Measurements from ENCODE around the gene SCARB2. TPM values are rescaled to one million over a fixed set of nuclear protein-coding genes. Genes with fewer than 3 reads are reported as not detected.

The SCARB2 gene
- total RNA-seq, 1 donor from 2014 or later, result 172 TPM

DNA sequence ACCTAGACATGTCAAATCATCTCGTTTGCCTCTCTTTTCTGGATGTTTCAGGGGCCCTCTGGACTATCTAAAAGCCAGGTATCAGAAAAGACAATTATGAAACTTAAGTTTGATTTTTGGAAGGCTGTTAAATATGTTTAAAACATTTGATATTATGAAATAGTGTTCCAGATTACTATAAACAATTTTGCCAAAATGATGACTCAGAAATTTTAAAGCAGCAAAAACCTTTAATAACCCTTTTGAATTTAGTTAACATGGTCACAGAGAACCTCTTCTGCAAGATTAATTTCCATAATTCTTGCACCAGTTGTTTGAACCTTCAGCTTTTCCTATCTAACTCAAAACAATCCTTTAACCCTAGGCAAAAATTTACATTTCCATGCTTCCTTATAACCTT, 19.1 kb upstream of the SCARB2 start:
- TF ChIP-seq EZH2 (IDR thresholded peaks at IDR 0.05; ENCODE audit: insufficient read depth, low read length), result no peak
- TF ChIP-seq CTCF (IDR thresholded peaks at IDR 0.05; ENCODE audit: insufficient read depth, low read depth, low read length), result no peak
- Histone ChIP-seq H3K27ac (ENCODE audit: low read depth, low read length) (no peak overlapping the region), H3K27me3 (ENCODE audit: insufficient read depth, low read length) (no peaks in the 10 kb centered on the region), H4K20me1 (ENCODE audit: insufficient read depth, low read length) (no peaks in the 10 kb centered on the region), H3K9ac (ENCODE audit: low read length) (no peak overlapping the region), H3K36me3 (ENCODE audit: insufficient read depth, low read length) (no peaks in the 10 kb centered on the region), H3K4me2 (ENCODE audit: low read length) (no peak overlapping the region), H3K4me3 (ENCODE audit: insufficient read depth, low read depth, low read length) (no peak overlapping the region), H2AFZ (ENCODE audit: low read depth, low read length) (no peak overlapping the region), H3K4me1 (ENCODE audit: insufficient read depth, low read length) (no peaks in the 10 kb centered on the region), H3K9me3 (ENCODE audit: insufficient read depth, low read depth, low read length) (no peaks in the 10 kb centered on the region), H3K79me2 (ENCODE audit: insufficient read depth, low read length) (no peaks in the 10 kb centered on the region)
- Mint-ChIP-seq H3K9me3 (ENCODE audit: unreplicated experiment) (peaks cover 13% of the 10 kb centered on the region), H3K27me3 (ENCODE audit: low read depth, unreplicated experiment) (no peaks in the 10 kb centered on the region), H3K4me3 (ENCODE audit: unreplicated experiment) (peak overlapping the region; percentile 85), H3K36me3 (ENCODE audit: low read depth, unreplicated experiment) (peaks cover 9% of the 10 kb centered on the region), H3K4me1 (ENCODE audit: low read depth, unreplicated experiment) (no peaks in the 10 kb centered on the region), H3K27ac (ENCODE audit: unreplicated experiment) (no peak overlapping the region)
- DNase-seq (ENCODE audit: low read depth) (no peak), FAIRE-seq (no peak)

GRCh38 chr4:76226418-76226817, 12.8 kb upstream of the SCARB2 start:
- no peaks in the 10 kb centered on the region for H3K4me1 Mint-ChIP-seq (ENCODE audit: low read depth, unreplicated experiment)
- Histone ChIP-seq H3K9me3 (ENCODE audit: insufficient read depth, low read depth, low read length) (no peaks in the 10 kb centered on the region), H4K20me1 (ENCODE audit: insufficient read depth, low read length) (no peaks in the 10 kb centered on the region), H3K4me3 (ENCODE audit: insufficient read depth, low read depth, low read length) (no peak overlapping the region), H3K27ac (ENCODE audit: low read depth, low read length) (no peak overlapping the region), H3K4me1 (ENCODE audit: insufficient read depth, low read length) (no peaks in the 10 kb centered on the region), H3K4me2 (ENCODE audit: low read length) (no peak overlapping the region), H3K79me2 (ENCODE audit: insufficient read depth, low read length) (no peaks in the 10 kb centered on the region), H3K27me3 (ENCODE audit: insufficient read depth, low read length) (no peaks in the 10 kb centered on the region), H3K36me3 (ENCODE audit: insufficient read depth, low read length) (no peaks in the 10 kb centered on the region), H2AFZ (ENCODE audit: low read depth, low read length) (no peak overlapping the region), H3K9ac (ENCODE audit: low read length) (no peak overlapping the region)
- H3K9me3 Mint-ChIP-seq (ENCODE audit: unreplicated experiment), result peaks cover 11% of the 10 kb centered on the region
- no peak for DNase-seq (ENCODE audit: low read depth)
- no peak overlapping the region for H3K4me3 Mint-ChIP-seq (ENCODE audit: unreplicated experiment)
- TF ChIP-seq EZH2 (IDR thresholded peaks at IDR 0.05; ENCODE audit: insufficient read depth, low read length) (no peak), CTCF (IDR thresholded peaks at IDR 0.05; ENCODE audit: insufficient read depth, low read depth, low read length) (no peak)
- no peaks in the 10 kb centered on the region for H3K27me3 Mint-ChIP-seq (ENCODE audit: low read depth, unreplicated experiment)
- no peak for FAIRE-seq
- H3K27ac Mint-ChIP-seq (ENCODE audit: unreplicated experiment), result no peak overlapping the region
- H3K36me3 Mint-ChIP-seq (ENCODE audit: low read depth, unreplicated experiment), result peaks cover 14% of the 10 kb centered on the region

GRCh38 chr4:76224171-76224570, 10.5 kb upstream of the SCARB2 start:
- Histone ChIP-seq H3K4me3 (ENCODE audit: insufficient read depth, low read depth, low read length) (no peak overlapping the region), H3K4me1 (ENCODE audit: insufficient read depth, low read length) (no peaks in the 10 kb centered on the region), H3K36me3 (ENCODE audit: insufficient read depth, low read length) (no peaks in the 10 kb centered on the region), H3K79me2 (ENCODE audit: insufficient read depth, low read length) (no peaks in the 10 kb centered on the region), H3K27ac (ENCODE audit: low read depth, low read length) (no peak overlapping the region), H4K20me1 (ENCODE audit: insufficient read depth, low read length) (no peaks in the 10 kb centered on the region), H2AFZ (ENCODE audit: low read depth, low read length) (no peak overlapping the region), H3K27me3 (ENCODE audit: insufficient read depth, low read length) (no peaks in the 10 kb centered on the region), H3K9ac (ENCODE audit: low read length) (no peak overlapping the region), H3K4me2 (ENCODE audit: low read length) (no peak overlapping the region), H3K9me3 (ENCODE audit: insufficient read depth, low read depth, low read length) (no peaks in the 10 kb centered on the region)
- DNase-seq (ENCODE audit: low read depth) (no peak), FAIRE-seq (no peak)
- Mint-ChIP-seq H3K27ac (ENCODE audit: unreplicated experiment) (no peak overlapping the region), H3K36me3 (ENCODE audit: low read depth, unreplicated experiment) (peaks cover 8% of the 10 kb centered on the region), H3K4me3 (ENCODE audit: unreplicated experiment) (no peak overlapping the region), H3K4me1 (ENCODE audit: low read depth, unreplicated experiment) (no peaks in the 10 kb centered on the region), H3K9me3 (ENCODE audit: unreplicated experiment) (peaks cover 11% of the 10 kb centered on the region), H3K27me3 (ENCODE audit: low read depth, unreplicated experiment) (no peaks in the 10 kb centered on the region)
- TF ChIP-seq EZH2 (IDR thresholded peaks at IDR 0.05; ENCODE audit: insufficient read depth, low read length) (no peak), CTCF (IDR thresholded peaks at IDR 0.05; ENCODE audit: insufficient read depth, low read depth, low read length) (no peak)
